ENCODE data around the gene CLASP2.

CLASP2 gene

DNA sequence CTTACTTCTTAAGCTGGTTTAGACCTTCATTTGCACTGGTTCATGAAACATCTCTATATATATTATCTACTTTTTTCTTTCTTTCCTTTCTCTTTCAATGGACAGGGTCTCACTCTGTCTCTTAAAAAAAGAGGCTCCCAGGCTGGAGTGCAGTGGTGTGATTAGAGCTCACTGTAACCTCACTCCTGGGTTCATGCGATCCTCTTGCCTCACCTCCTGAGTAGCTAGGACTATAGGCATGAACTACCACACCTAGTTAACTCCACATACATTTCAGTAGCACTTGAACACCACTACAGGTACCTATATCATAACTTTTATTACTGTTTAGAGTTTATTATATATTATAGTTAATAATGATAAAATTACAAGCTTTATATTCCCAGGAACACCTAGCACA, 160.8 kb downstream of the CLASP2 start:
- TF ChIP-seq, protein P1, sequence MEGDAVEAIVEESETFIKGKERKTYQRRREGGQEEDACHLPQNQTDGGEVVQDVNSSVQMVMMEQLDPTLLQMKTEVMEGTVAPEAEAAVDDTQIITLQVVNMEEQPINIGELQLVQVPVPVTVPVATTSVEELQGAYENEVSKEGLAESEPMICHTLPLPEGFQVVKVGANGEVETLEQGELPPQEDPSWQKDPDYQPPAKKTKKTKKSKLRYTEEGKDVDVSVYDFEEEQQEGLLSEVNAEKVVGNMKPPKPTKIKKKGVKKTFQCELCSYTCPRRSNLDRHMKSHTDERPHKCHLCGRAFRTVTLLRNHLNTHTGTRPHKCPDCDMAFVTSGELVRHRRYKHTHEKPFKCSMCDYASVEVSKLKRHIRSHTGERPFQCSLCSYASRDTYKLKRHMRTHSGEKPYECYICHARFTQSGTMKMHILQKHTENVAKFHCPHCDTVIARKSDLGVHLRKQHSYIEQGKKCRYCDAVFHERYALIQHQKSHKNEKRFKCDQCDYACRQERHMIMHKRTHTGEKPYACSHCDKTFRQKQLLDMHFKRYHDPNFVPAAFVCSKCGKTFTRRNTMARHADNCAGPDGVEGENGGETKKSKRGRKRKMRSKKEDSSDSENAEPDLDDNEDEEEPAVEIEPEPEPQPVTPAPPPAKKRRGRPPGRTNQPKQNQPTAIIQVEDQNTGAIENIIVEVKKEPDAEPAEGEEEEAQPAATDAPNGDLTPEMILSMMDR (conservative IDR thresholded peaks at IDR 0.05), result no peak
- TF ChIP-seq ZFX (IDR thresholded peaks at IDR 0.05), result no peak
- no peak overlapping the region for H3K27ac ChIP-seq

GRCh38 chr3:33547101-33547500, 171.0 kb downstream of the CLASP2 start:
- TF ChIP-seq ZFX (IDR thresholded peaks at IDR 0.05), result no peak
- TF ChIP-seq, protein P1 (conservative IDR thresholded peaks at IDR 0.05), result no peak
- H3K27ac ChIP-seq, result no peak overlapping the region

GRCh38 chr3:33544126-33544525, 173.9 kb downstream of the CLASP2 start:
- TF ChIP-seq ZFX (IDR thresholded peaks at IDR 0.05), result no peak
- TF ChIP-seq, protein P1 (conservative IDR thresholded peaks at IDR 0.05), result no peak
- H3K27ac ChIP-seq, result no peak overlapping the region

GRCh38 chr3:33543601-33544000, 174.5 kb downstream of the CLASP2 start:
- TF ChIP-seq, protein P1 (conservative IDR thresholded peaks at IDR 0.05), result no peak
- TF ChIP-seq ZFX (IDR thresholded peaks at IDR 0.05), result no peak
- no peak overlapping the region for H3K27ac ChIP-seq

DNA sequence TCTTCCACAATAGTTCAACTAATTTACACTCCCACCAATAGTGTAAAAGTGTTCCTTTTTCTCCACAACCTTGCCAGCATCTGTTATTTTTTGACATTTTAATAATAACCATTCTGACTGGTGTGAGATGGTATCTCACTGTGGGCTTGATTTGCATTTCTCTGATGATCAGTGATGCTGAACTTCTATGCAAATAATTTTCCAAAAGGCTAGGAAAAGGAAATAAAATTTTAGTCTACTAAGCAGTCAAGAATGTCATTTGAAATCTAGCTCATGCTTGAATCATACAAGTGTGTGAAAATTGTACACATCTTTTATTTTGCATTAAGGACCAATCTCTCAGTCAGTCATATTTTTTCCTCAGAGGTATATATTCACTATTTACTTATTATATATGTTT, 176.1 kb downstream of the CLASP2 start:
- TF ChIP-seq, protein P1 (conservative IDR thresholded peaks at IDR 0.05), result no peak
- no peak for TF ChIP-seq ZFX (IDR thresholded peaks at IDR 0.05)
- no peak overlapping the region for H3K27ac ChIP-seq

GRCh38 chr3:33538678-33539339, 179.2 kb downstream of the CLASP2 start:
- TF ChIP-seq ZFX (IDR thresholded peaks at IDR 0.05), result no peak
- TF ChIP-seq, protein P1 (conservative IDR thresholded peaks at IDR 0.05), result no peak
- no peak overlapping the region for H3K27ac ChIP-seq

DNA sequence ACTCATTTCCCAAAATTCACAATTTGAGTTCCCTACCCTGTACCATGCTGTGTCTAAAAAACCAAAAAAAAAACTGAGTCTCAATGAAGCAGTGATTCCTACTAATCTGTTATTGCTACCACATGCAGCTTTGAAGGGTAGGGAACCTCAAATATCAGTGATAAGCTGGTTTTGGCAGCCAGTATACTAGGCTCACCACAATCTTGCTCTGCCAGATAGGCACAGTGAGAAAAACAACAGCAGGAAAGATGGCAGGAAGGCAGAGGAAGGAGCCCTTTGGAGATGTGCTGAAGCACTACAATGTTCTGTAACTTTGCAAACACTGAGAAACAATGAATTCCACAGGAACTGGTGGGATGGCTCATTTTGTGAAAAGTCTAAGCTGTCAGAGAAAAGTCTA, 180.9 kb downstream of the CLASP2 start:
- H3K27ac ChIP-seq, result no peak overlapping the region
- no peak for TF ChIP-seq ZFX (IDR thresholded peaks at IDR 0.05)
- TF ChIP-seq, protein P1 (conservative IDR thresholded peaks at IDR 0.05), result no peak

Measured in C4-2B (cell line).